Dedifferentiated amniotic fluid mesenchymal stem cell (primary cell): Measurements from ENCODE around the gene PTK7.

Experiments used
- DNase-seq: peaks from one replicate; pipeline ENCODE4 v3.0.0-alpha.2; 2016; ENCODE audit errors: extremely low spot score

PTK7 gene

GRCh38 chr6:43144879-43145278, 68.8 kb downstream of the PTK7 start:
- DNase-seq = no peak

GRCh38 chr6:43146261-43146660, 70.1 kb downstream of the PTK7 start:
- DNase-seq = no peak

- no peak for DNase-seq
These were observed 70.9 kb downstream of the PTK7 start for GRCh38 chr6:43146709-43147688.

DNA sequence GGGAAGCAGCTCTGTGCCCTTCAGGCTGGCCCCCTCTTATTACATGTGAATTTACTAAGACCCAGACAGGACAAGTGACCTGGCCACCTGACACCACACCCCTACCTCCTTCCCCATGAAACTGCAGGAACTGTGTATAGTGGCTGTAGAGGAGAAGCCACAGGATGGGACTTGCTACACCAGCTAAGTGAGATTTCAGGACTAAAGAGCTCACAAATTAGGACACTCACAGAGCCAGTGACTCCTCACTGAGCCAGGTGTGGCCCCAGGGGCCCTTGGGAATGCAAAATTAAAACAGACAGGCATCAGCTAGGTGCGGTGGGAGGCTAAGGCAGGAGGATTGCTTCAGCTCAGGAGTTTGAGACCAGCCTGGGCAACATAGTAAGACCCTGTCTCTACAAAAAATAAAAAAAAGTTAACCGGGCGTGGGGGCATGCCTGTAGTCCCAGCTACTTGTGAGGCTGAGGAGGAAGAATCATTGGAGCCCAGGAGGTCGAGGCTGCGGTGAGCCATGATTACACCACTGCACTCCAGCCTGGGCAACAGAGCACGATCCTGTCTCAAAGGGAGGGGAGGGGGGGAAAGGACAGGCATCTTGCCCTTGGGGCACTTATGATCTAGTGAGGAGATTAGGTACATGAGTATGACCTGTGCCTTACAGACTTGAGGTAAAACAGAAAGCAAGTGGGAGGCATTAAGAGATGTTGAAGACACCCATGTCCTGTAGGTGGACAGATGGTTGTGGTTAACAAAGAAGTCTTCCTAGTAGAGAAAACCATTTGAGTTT, 71.8 kb downstream of the PTK7 start:
- DNase-seq = no peak

- DNase-seq = no peak
These were observed 73.2 kb downstream of the PTK7 start for GRCh38 chr6:43149265-43149664.

DNA sequence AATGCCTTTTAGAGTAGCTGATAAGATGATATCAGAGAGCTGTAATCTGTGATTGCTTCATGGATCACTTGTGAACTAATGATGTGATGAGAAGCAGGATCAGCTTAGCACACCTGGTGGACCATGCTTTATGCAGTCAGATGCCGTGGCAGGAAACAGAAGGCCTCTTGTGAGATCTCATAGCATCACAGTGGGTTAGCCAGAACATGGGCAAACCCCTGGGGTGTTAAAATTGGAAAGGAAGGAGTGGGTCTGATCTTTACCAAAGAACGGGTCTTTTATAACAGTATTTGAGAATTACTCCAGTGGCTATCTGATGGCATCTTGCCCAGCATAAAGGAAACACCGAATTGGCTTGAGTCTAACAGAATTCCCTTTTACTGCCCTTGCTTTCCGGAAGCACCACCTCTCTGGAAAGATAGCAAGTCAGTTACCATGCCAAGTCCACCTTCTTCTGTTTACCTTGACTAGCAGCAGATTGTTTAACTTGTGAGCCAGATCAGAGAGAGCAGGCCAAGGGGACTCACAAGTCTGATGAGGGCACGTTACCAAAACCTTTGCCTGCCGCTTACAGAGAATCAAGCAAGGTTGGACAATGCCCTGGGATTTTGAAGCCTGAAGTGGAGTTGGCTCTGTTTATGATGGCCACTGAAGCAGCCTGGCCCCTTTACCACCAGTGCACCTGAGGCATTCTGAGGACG, 74.1 kb downstream of the PTK7 start:
- no peak for DNase-seq

GRCh38 chr6:43159599-43159998, 83.5 kb downstream of the PTK7 start:
- DNase-seq = no peak

GRCh38 chr6:43163899-43164298, 87.8 kb downstream of the PTK7 start:
- no peak for DNase-seq

DNA sequence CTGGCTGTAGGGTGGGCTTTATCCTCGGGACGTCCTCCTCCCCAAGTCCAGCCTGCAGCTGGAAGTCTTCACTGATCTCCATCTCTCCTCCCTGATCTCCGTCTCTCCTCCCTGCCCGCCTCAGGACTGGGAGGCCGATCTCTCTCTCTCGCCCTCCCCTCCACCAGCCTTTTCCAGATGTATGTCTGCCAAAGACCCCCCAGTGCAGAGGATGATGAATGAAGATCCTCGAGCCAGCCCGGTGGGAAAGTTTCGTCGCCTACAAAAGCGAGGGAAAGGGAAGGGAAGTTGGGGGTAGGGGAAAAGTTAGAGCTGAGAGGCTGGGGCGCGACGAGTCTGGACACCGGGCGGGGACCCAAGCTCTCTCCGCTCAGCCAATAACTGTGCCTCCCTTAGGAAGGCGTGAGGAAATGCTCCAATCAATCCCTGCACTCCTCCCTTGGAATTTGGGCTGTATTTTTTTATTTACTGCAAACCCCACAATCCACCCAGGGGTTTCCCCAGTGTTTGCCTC, 94.4 kb downstream of the PTK7 start:
- DNase-seq = peak; percentile 85

DNA sequence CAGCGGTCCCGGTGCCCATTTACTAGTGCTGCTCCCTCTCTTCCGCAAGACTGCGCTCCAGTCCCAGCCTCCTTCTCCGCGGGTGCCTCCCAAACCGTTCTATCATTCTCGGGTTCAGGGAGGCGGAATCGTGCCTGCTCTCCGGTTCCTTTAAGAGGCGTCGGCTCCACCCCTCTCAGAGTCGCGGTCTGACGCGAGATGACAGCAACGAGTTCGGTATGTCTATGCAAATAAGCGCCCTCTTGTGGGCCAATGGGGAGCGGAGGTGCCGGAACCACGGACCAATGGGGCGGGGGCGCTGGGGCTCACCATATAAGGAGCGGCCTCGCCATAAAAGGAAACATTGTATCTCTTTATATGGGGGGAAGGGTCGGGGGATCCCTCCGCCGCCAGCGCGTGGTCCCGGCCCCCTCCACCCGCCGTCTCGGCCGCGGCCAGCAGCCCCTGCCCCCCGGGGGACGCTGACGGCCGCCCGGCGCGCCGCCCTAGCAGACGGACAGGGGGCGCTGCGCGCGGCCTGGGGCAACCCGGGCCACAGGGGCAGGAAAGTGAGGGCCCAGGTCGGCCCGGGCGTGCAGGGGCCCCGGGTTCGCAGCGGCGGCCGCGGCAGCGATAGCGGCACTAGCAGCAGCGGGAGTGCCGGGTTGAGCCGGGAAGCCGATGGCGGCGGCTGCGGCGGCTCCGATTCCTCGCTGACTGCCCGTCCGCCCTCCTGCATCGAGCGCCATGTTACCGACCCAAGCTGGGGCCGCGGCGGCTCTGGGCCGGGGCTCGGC, 95.0 kb downstream of the PTK7 start, which contains the start of gene SRF:
TSS of gene SRF (plus strand) at position 339 of the 776 bp plus-strand sequence. CDS start at position 727, 388 bp downstream.
- peak; percentile 100 for DNase-seq

DNA sequence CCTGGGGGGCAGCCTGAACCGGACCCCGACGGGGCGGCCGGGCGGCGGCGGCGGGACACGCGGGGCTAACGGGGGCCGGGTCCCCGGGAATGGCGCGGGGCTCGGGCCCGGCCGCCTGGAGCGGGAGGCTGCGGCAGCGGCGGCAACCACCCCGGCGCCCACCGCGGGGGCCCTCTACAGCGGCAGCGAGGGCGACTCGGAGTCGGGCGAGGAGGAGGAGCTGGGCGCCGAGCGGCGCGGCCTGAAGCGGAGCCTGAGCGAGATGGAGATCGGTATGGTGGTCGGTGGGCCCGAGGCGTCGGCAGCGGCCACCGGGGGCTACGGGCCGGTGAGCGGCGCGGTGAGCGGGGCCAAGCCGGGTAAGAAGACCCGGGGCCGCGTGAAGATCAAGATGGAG, 95.6 kb downstream of the PTK7 start:
- DNase-seq = no peak

DNA sequence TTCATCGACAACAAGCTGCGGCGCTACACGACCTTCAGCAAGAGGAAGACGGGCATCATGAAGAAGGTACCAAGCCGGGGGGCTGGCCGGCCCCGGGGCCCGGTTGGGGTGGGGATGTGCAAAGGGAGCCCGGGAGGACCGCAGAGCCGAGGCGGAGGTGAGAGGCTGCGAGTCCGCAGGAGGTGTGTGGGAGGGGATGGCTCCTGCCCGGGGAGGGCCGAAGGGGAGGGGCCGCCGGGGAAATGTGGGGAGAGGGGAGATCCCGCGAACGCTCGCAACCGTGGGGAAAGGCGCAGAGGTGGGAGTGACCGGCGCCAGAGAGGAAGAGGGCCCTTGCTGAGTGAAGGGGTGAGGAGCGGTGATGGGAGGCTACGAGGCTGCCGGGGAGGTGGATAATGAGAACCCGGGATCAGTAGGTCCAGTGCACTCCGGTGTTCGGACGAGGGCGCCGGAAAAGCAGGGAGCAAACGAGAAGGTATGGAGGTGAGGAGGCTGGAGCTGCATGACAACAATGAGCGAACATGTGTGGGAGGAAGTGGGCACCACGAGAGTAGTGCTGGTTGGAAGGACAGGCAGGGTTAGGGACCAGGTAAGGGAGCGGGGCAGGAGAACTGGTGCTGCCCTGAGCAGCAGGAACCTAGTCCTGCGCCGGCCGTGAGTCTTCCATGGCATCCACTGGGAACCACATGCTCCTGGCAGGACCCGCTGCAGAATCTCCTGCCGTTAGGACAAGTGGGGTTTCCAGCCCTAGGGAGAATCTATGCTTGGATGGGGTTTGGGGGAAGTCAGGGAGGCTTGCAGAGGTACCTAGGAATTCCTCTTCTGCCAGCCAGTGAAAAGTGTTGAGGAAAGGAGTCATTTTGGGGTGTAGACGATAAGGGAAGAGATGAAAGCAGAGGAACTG, 96.2 kb downstream of the PTK7 start:
- DNase-seq = no peak

- no peak for DNase-seq
These were observed 97.6 kb downstream of the PTK7 start for GRCh38 chr6:43173591-43174262.

- peak; percentile 99 for DNase-seq
These were observed 98.4 kb downstream of the PTK7 start for GRCh38 chr6:43174263-43175112.

DNA sequence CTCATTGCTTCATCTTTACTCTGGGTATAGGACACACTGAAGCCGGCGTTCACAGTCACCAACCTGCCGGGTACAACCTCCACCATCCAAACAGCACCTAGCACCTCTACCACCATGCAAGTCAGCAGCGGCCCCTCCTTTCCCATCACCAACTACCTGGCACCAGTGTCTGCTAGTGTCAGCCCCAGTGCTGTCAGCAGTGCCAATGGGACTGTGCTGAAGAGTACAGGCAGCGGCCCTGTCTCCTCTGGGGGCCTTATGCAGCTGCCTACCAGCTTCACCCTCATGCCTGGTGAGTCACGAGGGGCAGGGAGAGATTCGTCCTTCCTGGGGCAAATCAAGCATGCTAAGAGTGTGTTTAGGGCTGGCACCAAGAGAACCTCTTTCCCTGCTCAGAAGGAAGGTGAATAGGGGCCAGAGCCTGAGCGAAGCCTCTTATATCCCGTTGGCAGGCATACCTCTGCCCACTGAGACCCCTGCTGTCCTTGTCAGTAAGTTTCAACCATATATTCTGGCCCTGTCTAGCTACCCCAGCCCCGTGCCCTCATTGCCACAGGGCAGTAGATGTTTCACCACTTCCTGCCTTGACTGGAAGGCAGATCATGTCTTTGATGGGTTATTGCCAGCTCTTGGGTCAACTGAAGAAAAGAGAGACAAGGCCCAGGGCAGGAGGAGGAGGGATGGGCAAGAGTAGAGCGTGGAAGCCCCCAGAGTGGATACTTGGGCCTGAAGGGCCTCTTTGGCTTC, 99.7 kb downstream of the PTK7 start:
- DNase-seq = no peak

DNA sequence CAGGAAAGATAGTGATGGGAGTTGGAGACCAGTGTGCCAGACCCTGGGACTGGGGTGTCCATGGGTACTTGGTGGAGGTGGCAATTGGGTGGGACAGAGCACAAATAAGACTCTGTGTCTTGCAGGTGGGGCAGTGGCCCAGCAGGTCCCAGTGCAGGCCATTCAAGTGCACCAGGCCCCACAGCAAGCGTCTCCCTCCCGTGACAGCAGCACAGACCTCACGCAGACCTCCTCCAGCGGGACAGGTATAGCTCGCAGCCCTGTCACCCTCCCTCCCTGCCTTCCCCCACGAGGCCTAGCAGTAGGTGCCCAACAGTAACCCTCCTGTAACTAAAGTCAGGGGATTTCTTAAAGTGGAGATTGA, 100.3 kb downstream of the PTK7 start:
- no peak for DNase-seq

DNA sequence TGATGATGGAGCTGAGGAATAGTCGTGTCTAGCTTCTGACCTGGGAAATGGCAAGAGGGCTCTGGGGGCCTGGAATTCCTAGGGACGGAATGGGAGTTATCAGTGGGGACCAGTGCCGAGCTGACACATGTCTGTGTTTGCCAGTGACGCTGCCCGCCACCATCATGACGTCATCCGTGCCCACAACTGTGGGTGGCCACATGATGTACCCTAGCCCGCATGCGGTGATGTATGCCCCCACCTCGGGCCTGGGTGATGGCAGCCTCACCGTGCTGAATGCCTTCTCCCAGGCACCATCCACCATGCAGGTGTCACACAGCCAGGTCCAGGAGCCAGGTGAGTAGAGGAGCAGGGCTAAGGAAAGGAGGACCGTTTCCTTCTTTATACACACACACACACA, 102.0 kb downstream of the PTK7 start:
- no peak for DNase-seq
